Fibroblast of skin of back (primary cell): ENCODE results near the gene ZNF444.

Source experiments
- DNase-seq: peaks from one replicate; pipeline ENCODE4 v3.0.0-alpha.2; 2013

ZNF444 gene

DNA sequence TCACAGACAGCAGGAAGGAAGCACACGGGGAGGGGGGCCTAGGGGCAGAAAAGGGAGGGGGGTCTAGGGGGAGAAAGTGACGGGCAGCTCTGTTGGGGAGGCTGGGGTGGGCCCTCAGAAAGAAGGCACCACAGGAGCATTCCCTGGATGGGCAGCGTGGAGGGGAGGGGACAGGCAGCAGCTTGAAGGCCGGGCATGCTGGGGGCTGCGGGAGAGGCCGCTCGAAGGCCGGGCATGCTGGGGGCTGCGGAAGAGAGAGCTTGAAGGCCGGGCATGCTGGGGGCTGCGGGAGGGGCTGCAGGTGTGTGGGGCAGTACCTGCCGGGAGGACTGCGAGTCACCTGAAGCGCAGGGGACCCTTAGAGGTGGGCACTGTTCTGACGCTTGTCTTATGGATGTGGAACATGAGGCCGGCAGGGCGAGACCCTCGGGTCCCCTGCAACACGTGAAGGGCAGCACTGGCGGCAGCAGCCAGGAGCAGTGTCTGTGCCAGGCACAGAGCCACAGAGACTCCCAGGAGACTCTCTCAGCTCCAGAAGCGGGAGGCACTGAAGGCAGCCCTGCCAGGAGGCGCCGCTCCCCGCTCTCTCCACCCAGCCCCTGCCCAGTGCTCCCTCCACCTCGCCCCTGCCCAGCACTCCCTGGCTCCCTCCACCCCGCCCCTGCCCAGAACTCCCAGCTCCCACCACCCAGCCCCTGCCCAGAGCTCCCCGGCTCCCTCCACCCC, 33.3 kb upstream of the ZNF444 start:
- DNase-seq: no peak

DNA sequence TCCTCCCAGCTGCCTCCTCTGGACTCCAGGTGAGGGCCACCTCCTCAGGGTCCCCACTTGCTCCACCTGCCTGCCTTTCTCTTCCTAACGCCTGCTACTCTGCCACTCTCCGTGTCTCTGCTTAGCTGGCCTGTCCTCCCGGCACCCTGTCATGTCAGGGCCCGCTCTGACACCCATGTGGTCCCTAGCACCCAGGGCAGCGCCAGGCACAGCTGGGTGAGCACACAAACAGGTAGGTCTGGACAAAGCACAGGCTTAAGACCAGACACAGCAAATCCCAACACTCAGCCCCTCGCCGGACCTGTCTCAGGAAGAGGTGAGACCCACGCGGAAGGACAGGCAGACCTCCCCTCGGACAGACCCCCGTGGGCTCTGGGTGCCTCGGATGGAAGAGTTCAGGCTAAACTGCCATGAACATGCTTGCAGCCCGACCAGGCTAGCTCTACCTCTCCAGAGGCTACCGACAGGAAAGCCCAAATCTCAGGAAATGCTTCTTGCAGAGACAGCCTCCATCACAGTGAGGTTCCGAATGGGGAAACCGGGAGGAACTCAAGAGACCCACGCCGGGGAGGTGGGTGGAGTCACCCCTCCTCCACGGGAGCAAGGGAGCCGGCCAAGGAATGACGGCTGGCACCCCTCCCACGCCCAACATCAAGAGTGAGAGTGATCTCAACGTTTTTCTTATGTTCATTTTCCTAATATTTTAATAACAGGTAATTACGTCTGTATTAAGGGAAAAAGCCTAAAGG, 32.5 kb upstream of the ZNF444 start:
- DNase-seq: peak; percentile 23

DNA sequence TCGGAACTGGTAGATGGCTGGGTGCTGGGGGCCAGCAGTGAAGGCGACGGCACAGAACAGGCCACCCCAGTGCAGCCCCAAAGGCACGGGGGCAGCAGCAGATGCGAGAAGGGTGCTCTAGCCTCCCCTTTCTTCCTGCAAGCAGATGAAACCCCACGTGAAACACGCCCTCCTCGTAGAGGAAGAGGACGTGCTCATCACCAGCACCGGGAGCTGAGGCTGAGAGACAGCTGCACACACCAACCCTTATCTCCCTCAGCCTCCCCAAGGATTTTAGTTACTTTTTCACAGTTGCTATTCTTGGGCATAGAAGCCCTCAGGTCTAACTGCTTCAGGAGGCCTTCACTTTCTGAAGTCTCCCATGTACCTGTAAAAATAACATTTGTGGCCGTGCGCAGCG, 31.9 kb upstream of the ZNF444 start:
- DNase-seq: peak; percentile 38

DNA sequence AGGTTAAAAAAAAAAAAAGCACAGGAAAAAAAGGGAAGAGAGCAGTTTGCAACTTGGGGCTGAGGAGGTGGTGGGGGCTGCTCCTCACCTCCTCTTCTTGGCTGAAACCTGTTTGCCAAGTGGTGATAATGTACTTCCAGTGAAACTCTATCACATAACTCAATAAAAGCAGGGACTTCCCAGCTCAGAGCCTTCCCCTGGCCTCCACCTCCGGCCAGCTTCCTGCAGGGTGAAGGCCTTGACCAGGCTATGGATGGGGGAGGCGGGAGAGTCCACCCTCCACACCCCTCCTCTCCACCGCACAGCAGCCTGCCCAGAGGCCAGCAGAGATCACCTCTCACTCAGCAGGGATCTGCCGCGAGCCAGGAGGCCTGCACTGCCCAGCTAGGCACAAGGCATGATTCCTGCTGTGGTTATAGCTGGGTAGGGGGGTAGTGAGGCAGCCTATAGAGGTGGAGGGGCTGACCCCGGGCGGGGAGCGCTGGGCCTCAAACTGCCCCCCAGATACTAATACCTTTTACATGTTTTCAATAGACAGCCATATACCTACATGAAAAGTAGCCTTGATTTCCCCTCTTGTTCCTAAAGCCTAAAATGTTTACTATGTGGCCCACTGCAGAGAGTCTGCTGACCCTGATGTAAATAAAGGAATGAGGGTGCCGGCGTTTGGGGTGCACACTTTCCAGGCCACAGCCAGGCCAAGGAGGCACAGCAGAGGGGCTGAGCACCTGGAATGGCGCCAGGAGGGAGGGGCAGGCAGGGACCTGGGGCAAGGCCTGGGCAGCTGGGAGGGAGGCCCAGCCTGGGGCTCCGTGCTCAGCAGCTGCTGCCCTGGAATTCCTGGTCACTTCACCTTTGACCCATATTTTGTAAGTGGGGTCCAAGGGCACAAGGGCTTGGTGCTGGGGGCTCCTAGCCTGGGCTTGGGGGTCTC, 30.3 kb upstream of the ZNF444 start:
- no peak for DNase-seq

DNA sequence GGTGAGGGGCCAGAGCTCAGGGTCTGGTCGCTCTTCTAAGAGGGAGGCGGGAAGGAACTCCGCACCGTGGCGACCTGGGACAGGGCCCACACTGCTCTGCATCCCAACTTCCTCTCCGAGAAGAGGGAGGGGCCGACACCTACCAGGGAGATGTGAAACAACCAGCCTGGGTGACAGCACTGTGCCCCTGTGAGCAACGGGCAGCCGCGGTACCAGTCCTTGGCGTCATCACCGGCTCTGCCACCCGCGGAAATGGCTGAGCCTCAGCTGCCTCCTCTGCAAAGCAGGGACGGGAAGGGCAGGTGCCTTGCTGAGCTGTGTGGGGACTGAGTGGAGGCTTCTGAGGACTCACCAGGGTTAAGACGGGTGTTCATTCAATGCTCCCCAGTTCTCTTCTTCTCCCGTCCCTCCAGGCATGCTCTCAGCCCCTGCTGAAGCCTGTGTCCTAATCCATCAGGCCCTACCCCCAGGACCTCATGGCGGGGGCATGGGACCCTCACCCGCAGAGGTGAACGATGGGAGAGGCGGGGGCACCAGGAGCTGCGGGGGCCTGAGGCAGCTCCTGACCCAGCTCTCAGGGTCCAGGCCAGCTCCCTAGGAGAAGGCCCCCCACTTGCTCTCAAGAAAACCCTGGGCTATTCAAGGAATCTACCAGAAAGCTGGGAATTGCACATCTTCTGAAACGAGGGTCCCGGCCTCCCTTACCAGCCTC, 29.3 kb upstream of the ZNF444 start:
- no peak for DNase-seq

DNA sequence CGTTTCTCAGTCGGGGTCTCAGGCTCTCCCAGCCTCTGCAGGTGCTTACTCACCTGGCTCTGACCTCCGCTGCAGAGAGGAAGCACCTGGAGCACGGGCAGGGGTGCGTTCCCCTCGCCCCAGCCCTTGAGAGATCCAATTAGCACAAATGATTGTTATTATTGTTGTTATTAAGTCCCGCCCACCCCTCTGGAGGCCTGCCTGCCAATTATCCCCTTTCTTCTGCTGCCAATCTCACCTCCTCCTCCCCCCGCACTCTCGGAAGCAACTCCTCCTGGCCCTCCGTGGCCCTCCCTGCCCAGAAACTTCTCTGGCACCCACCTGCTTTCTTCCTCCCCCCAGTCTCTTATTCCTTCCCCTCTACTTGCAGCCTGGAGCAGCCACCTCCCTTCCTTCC, 28.8 kb upstream of the ZNF444 start:
- no peak for DNase-seq

DNA sequence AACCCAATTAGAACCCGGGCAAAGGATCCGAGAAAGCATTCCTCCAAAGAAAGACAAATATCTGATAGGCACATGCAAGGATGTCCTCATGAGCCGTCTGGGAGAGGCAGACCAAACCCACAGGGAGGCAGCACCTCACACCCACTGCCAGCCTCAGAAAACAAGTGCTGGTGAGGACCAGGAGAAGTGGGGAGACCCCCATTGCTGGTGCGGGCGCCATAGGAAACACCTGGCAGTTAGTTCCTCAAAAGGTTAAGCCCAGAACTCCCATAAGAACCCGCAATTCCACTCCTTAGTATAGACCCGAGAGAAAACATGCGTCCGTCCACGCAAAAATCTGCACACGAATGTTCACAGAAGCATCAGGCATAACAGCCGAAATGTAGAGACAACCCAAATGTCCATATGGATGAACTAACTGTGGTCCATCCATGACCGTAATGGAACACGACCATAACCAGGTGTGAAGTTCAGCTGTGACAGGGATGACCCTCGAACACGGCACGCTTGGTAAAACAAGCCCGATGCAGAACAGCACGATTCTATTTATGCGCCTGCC, 27.9 kb upstream of the ZNF444 start:
- no peak for DNase-seq

DNA sequence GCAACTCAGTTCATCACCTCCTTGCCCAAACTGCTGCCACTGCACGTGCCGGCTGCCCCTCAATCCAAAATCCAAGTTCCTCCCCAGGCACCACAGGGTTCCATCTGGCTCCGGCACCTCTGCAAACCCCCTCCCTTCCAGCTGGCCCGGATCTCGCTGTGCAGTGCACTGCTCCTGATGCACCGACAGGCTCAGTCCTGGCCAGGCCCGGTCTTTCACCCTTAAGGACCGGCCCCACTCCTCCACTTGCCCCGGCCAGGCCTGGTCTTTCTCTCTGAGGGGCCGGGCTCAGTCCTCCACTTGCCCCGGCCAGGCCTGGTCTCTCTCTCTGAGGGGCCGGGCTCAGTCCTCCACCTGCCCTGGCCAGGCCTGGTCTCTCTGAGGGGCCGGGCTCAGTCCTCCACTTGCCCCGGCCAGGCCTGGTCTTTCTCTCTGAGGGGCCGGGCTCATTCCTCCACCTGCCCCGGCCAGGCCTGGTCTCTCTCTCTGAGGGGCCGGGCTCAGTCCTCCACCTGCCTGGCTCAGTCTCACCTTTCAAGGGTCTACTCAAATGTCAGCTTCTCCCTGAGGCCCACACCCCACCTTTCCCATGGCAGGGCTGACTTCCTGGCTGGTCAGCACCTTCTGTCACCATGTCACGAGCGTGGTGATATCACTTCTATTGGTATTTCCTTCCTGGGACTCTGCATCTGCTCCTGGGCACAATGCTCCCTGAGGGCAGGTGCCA, 26.9 kb upstream of the ZNF444 start:
- no peak for DNase-seq

DNA sequence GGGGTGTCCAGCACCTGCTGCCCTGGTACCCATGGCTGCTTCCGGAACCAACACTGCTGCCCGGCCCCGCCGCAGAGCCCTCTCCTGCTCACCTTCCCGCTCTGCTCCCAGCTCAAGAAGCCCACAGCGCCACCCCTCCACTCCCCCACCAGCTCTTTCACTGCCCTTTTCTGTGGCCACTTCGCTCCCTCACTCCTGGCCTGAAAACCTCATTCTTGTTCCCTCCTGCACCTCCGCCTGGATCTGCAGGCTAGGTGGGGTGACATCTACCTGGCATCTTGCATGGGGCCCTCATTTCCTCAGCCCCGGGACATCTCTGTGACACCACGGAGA, 26.3 kb upstream of the ZNF444 start:
- DNase-seq: no peak

DNA sequence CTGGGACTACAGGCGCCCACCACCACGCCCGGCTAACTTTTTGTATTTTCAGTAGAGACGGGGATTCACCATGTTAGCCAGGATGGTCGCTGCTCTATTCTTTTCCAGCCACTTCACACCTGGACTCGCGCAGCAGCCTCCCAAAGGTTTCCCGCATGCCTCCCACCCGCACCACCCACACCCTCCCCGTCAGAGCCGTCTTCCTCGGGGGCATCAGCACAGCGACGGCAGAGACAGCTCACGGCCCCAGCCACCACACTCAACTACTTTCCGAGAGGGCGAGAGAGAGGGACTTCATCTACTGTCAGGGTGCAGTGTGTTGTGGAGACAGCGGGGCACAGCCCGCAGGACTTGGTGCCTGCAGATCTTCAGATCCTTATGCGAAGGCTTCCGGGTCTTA, 25.6 kb upstream of the ZNF444 start:
- no peak for DNase-seq

DNA sequence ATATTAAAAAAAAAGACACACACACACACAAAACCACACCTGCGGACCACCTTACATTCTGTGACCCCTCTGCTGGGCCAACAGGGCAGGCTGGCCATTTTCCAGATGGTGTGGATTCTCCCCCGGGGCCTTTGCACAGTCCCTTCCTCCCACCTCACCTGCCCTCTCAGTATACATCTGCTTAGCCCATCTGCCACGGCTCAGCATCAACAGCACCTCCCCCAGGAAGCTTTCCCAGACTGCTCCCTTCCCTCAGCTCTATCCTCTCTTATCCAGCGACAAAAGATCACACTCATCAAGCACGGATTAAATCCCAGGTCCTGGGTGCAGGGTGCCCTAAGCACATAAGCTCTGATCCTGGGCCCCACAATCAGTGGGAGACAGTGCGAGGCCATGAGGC, 24.5 kb upstream of the ZNF444 start:
- DNase-seq: no peak

DNA sequence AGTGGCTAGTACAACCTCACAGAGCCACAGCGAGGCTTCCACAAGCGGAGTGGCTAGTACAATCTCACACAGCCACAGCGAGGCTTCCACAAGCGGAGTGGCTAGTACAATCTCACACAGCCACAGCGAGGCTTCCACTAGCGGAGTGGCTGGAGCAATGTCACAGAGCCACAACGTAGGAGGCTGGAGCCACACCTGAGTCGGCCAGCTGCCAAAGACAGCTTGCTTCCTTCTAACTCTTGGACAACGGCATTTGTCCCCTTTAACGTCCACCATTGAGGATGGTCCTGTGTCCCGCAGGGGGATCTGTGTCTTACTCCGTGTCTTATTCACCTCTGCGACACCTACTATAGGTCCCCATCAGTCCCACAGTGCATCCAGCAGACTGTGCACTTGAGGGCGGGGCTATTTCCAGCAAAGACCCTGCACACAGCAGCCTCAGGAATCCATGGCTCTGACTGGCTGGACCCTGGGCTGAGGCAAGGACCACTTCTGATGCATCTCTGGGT, 23.7 kb upstream of the ZNF444 start:
- DNase-seq: no peak

DNA sequence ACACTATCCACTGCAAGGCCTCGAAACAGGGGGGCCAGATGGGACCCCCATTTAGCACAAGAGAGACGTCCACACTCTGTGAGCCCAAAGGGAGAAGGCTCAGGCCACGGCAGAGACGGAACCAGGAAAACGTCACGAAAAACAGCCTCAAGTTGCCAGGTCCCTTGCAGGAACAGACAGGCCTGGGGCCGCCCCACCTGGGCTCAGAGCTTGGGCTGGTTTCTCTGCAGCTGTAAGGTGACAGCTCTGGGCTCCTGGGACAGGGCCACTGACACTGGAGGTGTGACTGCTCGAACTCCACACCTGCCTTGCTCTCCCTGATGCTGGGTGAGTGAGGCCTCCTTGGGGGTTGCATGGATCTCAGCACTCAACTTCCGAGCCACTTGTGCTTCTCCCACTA, 23.2 kb upstream of the ZNF444 start:
- no peak for DNase-seq

DNA sequence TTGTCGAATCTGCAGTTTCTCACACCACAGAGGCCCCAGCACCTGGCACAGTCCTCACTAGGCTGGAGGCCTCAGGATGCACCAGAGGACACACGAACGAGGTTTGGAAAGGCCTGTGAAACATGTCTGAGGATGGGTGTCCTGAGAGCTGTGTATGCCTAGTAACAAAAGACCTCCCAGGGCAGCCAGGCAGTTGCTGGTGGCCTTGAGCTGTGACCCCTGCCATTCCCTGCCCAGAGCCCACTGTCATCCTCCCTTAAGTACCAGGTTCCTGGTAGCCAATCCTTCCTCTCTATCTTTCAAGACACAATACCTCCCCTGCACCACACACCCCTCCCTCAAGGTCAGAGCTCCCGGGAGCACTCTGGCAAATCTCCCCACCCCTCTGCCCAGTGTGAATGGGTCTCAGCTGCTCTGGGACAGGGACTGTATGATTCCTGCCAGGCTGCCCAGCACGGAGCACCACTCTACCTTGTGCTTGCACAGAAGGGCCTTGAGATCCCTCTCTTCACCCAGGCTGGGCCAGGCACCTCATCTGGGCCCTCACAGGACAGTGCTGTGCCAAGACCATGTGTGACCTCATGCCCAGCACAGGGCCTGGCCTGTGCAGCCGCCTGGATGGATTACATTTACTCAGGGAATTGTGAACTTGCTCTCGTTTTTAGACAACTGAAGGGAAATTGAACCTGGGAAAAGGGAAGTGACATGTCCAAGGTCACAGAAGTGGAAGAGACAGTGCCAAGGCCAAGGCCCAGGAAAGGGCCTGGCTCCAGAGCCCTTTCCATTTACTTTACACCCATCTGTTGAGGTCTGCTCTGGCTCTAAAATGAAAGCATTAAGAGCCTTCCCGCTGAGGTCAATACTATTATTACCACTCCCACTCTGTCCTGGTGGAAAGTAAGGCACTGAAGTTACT, 22.2 kb upstream of the ZNF444 start:
- no peak for DNase-seq

DNA sequence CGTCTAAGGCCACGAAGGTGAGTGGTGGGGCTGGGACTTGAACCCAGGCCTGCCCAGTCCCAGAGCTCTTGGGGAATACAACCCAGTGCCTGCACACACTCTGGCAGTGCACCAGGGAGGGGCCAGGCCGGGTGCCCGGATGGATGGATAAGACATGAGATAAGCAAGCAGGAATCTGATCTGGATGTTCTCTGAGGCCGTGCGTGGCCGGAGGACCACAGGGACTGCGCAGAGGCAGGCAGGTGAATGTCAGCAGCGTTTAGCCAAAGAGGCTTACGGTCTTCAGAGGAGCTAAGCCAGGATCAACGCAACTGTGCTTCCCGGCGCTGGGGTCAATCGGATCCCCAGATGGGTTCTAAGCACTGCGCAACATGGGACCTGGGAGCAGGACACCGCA, 21.5 kb upstream of the ZNF444 start:
- peak; percentile 49 for DNase-seq

DNA sequence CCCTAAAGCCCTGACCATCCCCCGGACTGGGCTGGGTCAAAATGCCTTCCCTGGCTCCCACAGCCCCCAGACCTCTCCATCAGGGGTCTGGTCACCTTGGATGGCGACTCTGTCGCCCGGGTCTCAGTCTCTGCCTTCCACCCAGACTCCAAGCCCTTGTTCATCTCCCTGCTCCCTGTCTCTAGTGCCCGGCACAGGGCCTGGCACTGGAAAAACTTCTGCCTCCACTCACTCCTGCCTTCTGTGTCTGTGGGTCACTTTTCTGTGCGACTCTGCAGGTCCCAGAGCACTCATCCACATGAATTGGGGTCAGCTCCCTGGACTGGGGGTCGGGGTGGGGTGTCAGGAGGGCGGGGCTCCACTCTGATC, 21.1 kb upstream of the ZNF444 start:
- DNase-seq: no peak

DNA sequence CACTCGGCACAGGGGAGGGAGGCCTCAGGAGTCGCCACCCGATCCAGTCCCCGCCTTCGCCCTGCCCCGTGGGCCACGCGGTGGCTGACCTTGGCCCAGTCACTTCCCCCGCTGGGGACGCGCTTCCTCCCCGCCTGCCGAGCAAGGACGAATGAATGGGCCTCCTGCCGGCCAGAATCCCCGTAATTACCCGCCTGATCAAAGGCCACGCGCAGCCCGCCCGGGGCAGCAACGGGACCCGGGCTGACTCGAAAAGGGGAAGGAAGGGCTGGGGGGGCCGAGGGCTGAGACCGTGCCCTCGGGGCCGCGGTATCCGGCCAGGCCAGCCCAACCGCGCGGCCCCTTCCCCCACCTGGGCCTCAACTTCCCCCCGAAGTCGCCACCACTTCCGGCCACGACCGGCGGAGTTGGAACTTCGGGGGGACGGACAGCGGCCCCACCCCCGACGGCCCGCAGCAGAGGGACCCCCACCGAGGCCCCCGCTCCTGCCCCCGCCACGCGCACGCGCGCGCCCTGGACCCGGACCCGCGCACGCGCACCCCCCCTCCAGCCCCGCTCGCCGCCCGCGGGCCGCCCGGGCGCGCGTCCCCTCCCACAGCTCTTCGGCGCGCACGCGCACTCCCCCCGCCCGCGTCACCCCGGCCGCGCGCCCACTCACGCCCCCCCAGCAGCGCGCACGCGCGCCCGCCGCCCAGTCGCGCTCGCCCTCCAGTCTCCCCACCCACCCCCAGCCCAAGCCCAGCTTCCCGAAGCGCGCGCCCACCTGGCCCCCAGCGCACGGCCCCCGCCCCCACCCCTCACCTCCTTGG, 20.5 kb upstream of the ZNF444 start:
- DNase-seq: peak; percentile 78

DNA sequence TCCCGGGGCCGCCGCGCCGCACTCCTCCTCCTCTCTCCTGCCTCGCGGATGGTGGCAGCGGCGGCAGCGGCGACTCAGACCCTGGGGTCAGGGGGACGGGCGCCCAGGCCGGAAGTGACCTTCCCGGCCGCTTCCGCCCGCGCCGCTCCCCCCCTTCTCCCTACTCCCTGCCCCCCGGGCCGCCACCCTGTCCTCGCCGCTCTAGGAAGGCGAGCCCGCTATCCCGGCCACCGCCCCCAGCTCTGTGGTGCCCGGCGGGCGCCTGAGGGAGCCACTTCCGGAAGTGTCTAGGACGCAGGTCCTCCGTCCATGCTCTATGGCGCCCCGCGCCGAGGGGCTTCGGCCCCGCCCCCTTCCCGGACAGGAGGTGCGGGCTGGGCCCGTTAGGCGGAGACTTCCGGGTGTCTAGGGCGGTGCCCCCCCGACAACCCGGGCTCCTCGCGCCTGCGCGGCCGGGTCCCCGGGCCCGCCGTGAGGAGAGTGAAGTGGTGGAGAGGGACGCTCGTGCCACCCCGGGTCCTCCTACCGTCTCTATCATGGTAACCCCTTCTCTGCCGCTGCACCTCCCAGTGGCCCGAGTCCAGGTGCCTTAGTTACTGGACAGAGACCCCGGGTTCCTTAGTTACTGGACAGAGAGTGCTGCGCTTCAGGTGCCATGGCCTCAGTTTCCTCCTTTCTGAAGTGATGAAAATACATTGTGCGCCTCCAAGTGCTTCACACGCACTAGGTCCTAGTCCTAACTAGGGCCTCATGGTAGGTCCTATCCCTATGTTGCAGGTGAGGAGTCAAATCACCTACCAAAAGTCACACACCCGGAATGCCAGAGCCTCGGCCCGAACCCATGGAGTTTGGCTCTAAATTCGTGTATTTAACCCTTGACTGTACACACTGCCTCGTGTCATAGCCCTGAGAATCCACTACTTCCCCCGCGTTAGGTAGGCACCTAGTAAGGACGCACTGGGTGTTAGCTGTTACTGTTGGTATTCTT, 19.6 kb upstream of the ZNF444 start, which contains the start of gene ZNF787:
Gene ZNF787, minus strand, starts transcription at position 116 of the 988 bp plus-strand sequence. CDS start 18,078 bp downstream, outside the sequence.
- peak; percentile 96 for DNase-seq
